Measurements from ENCODE around the gene LRIG1. TPM values are rescaled to one million over a fixed set of nuclear protein-coding genes. Genes with fewer than 3 reads are reported as not detected.

Gene LRIG1
- total and polyA plus RNA-seq, 9 of the 15 experiments (the other 6 are each of a cell fraction or from before 2014, with no cell fraction given) = 0.05 to 0.38 (median 0.13) TPM; not detected in 3

- no peak overlapping the region for H2AFZ ChIP-seq (ENCODE audit: low read depth, low read length)
- CTCF ChIA-PET (ENCODE audit: low intra/inter-chr PET ratio) = no interaction called here
- 3% methylated on average over 7 of the region's 7 CpGs for WGBS (ENCODE audit: insufficient coverage, low coverage, missing lambda C conversion rate)
- POLR2A ChIA-PET = interaction anchor here (0.7 kb wide), 1 partner anchor 209 kb away, joined by 3 read pairs; no protein-coding TSS in a partner anchor
- H3K4me2 ChIP-seq (ENCODE audit: insufficient read depth, low read length) = no peak overlapping the region
- TF ChIP-seq NFE2L1 (tag; IDR thresholded peaks at IDR 0.05; ENCODE audit: borderline replicate concordance, low read depth) (no peak), ARNT (IDR thresholded peaks at IDR 0.05) (no peak), CBX8 (IDR thresholded peaks at IDR 0.05; ENCODE audit: borderline replicate concordance, extremely low read depth, low read depth, low read length, poor library complexity, severe bottlenecking) (no peak), CBFA2T2 (conservative IDR thresholded peaks at IDR 0.05) (no peak), ZNF232 (CRISPR knock-in tag; IDR thresholded peaks at IDR 0.05) (no peak), PHB2 (IDR thresholded peaks at IDR 0.05; ENCODE audit: low read depth) (no peak), ARID1B (IDR thresholded peaks at IDR 0.05) (no peak), SMAD4 (CRISPR knock-in tag; conservative IDR thresholded peaks at IDR 0.05) (no peak), ZNF280A (IDR thresholded peaks at IDR 0.05; ENCODE audit: low read depth, partially characterized antibody) (no peak), MAZ (CRISPR knock-in tag; conservative IDR thresholded peaks at IDR 0.05 in 1 of 2, IDR thresholded peaks at IDR 0.05 in 1 of 2) (no peak), GTF2A2 (tag; IDR thresholded peaks at IDR 0.05) (no peak), MECOM (CRISPR knock-in tag; IDR thresholded peaks at IDR 0.05) (no peak)
- ATAC-seq (no peak), DNase-seq (ENCODE audit: extremely low read depth in 1 of 4, low spot score in 3 of 4) (no peak), FAIRE-seq (no peak)
- no peaks in the 10 kb centered on the region for H3K9me3 ChIP-seq (replicated peaks; ENCODE audit: control insufficient read depth, insufficient read depth, low read depth, low read length)
- H3K36me3 ChIP-seq (ENCODE audit: control insufficient read depth, insufficient read depth, low read length) = no peaks in the 10 kb centered on the region
- H3K9ac ChIP-seq (ENCODE audit: insufficient read depth in 1 of 2, low read depth in 2 of 2, low read length in 2 of 2) = no peak overlapping the region
- no peaks in the 10 kb centered on the region for H4K20me1 ChIP-seq (replicated peaks; ENCODE audit: control insufficient read depth, insufficient read depth, low read length)
- H3K27ac ChIP-seq (ENCODE audit: extremely low read depth, low read depth, low read length) = no peak overlapping the region
- H3K9me1 ChIP-seq (ENCODE audit: control insufficient read depth, insufficient read depth, low read length) = no peaks in the 10 kb centered on the region
- BruUV-seq (replicated peaks) = no TSS peak
- H3K79me2 ChIP-seq (ENCODE audit: control insufficient read depth, insufficient read depth, low read length) = no peaks in the 10 kb centered on the region
- H3K4me3 ChIP-seq = no peak overlapping the region
- no peaks in the 10 kb centered on the region for H3K4me1 ChIP-seq (replicated peaks in 1 of 2; ENCODE audit: control insufficient read depth in 2 of 2, insufficient read depth in 2 of 2, low read length in 2 of 2)
- peaks cover 2 to 21% of the 10 kb centered on the region in 2 experiments; a peak in 4 of 5 replicates for H3K27me3 ChIP-seq (ENCODE audit: control insufficient read depth in 2 of 2, insufficient read depth in 2 of 2, low read length in 2 of 2)
- in situ Hi-C loops (cut with MboI) (no loop called here), intact Hi-C loops (cut with micrococcal nuclease) (no loop called here)
Measured at GRCh38 chr3:66452303-66453011, 48.4 kb downstream of the LRIG1 start.
